H9 (cell line): ENCODE data around the gene TRIM67. TPM values are rescaled to one million over a fixed set of nuclear protein-coding genes. Genes with fewer than 3 reads are reported as not detected.

Experiments used
- DNase-seq: peaks from one replicate; pipeline ENCODE4 v3.0.0-alpha.2; 2017
- H2AFZ ChIP-seq: one replicate; pipeline ENCODE4 v1.6.1; 2013; ENCODE audit warnings: mild to moderate bottlenecking, low read length, control low read depth, moderate library complexity
- H2AK5ac ChIP-seq: 2 replicates; pipeline ENCODE4 v1.6.1; 2013; ENCODE audit warnings: low read length, control low read depth, mixed read lengths; ENCODE audit not compliant: insufficient read length
- H2BK120ac ChIP-seq: one replicate; pipeline ENCODE4 v1.6.1; 2013; ENCODE audit warnings: low read depth, mild to moderate bottlenecking, low read length, control low read depth, inconsistent platforms; ENCODE audit not compliant: poor library complexity, severe bottlenecking
- H2BK12ac ChIP-seq: 2 replicates; pipeline ENCODE4 v1.6.1; 2013; ENCODE audit warnings: low read length, control low read depth, mixed read lengths, low read depth; ENCODE audit not compliant: insufficient read length
- H2BK15ac ChIP-seq: 2 replicates; pipeline ENCODE4 v1.6.1; 2013; ENCODE audit warnings: low read depth, low read length, control low read depth
- H2BK20ac ChIP-seq: one replicate; pipeline ENCODE4 v1.6.1; 2013; ENCODE audit warnings: low read depth, mild to moderate bottlenecking, low read length, control low read depth, inconsistent platforms; ENCODE audit not compliant: poor library complexity, severe bottlenecking
- H2BK5ac ChIP-seq: 2 replicates; pipeline ENCODE4 v1.6.1; 2013; ENCODE audit warnings: low read length, control low read depth, mixed read lengths; ENCODE audit not compliant: insufficient read length
- H3K14ac ChIP-seq: 2 replicates; pipeline ENCODE4 v1.6.1; 2013; ENCODE audit warnings: low read length, control low read depth; ENCODE audit not compliant: insufficient read depth
- H3K18ac ChIP-seq: 2 replicates; pipeline ENCODE4 v1.6.1; 2013; ENCODE audit warnings: low read depth, mild to moderate bottlenecking, mixed read lengths, low read length, control low read depth; ENCODE audit not compliant: insufficient read length
- H3K23ac ChIP-seq: 2 replicates; pipeline ENCODE4 v1.6.1; 2013; ENCODE audit warnings: low read length, control low read depth, mixed read lengths, low read depth; ENCODE audit not compliant: insufficient read length
- H3K23me2 ChIP-seq: 2 replicates; pipeline ENCODE4 v1.6.1; 2013; ENCODE audit warnings: low read depth, mild to moderate bottlenecking, mixed read lengths, low read length, control low read depth; ENCODE audit not compliant: insufficient read length, poor library complexity, severe bottlenecking
- H3K27ac ChIP-seq: 2 replicates; pipeline ENCODE4 v1.5.1; 2013; ENCODE audit warnings: low read length, control low read depth, mixed read lengths, low read depth; ENCODE audit not compliant: insufficient read length
- H3K27me3 ChIP-seq: 2 replicates; pipeline ENCODE4 v1.6.1; 2013; ENCODE audit warnings: low read length, control low read depth, inconsistent platforms; ENCODE audit not compliant: insufficient read depth
- H3K4ac ChIP-seq: 2 replicates; pipeline ENCODE4 v1.6.1; 2013; ENCODE audit warnings: low read depth, mild to moderate bottlenecking, control low read depth, inconsistent platforms, low read length, moderate library complexity
- H3K4me1 ChIP-seq: 2 replicates; pipeline ENCODE4 v1.6.1; 2013; ENCODE audit warnings: low read length, control low read depth, inconsistent platforms; ENCODE audit not compliant: insufficient read depth
- H3K4me2 ChIP-seq: 2 replicates; pipeline ENCODE4 v1.6.1; 2013; ENCODE audit warnings: low read length, control low read depth, mixed read lengths; ENCODE audit not compliant: insufficient read length, insufficient read depth
- H3K56ac ChIP-seq: 2 replicates; pipeline ENCODE4 v1.6.1; 2013; ENCODE audit warnings: low read depth, mild to moderate bottlenecking, mixed read lengths, low read length, control low read depth; ENCODE audit not compliant: insufficient read length
- H3K79me1 ChIP-seq: 2 replicates; pipeline ENCODE4 v1.6.1; 2013; ENCODE audit warnings: low read depth, mild to moderate bottlenecking, moderate library complexity, low read length, control low read depth, inconsistent platforms; ENCODE audit not compliant: insufficient read depth, poor library complexity, severe bottlenecking
- H3K79me2 ChIP-seq: 2 replicates; pipeline ENCODE4 v1.6.1; 2013; ENCODE audit warnings: low read length, control low read depth, inconsistent platforms; ENCODE audit not compliant: insufficient read depth
- H3K9ac ChIP-seq: 2 replicates; pipeline ENCODE4 v1.6.1; 2013; ENCODE audit warnings: low read length, control low read depth, mixed read lengths; ENCODE audit not compliant: insufficient read length; ENCODE audit errors: extremely low read depth
- H3K9me3 ChIP-seq: one replicate; pipeline ENCODE4 v1.6.1; 2013; ENCODE audit warnings: low read depth, low read length, inconsistent platforms; ENCODE audit not compliant: control insufficient read depth
- H3T11ph ChIP-seq: one replicate; pipeline ENCODE4 v1.6.1; 2013; ENCODE audit warnings: mild to moderate bottlenecking, low read length, control low read depth, inconsistent platforms
- H4K20me1 ChIP-seq: one replicate; pipeline ENCODE4 v1.6.1; 2013; ENCODE audit not compliant: control insufficient read depth, insufficient read length, insufficient read depth
- H4K5ac ChIP-seq: 2 replicates; pipeline ENCODE4 v1.6.1; 2013; ENCODE audit warnings: low read depth, mild to moderate bottlenecking, mixed read lengths, low read length, control low read depth; ENCODE audit not compliant: insufficient read length
- H4K8ac ChIP-seq: replicated peaks from 2 replicates; pipeline ENCODE4 v1.6.1; 2013; ENCODE audit warnings: low read length, control low read depth, mixed read lengths, low read depth; ENCODE audit not compliant: insufficient read length
- H4K91ac ChIP-seq: 2 replicates; pipeline ENCODE4 v1.6.1; 2013; ENCODE audit warnings: low read depth, mild to moderate bottlenecking, moderate library complexity, mixed read lengths, low read length, control low read depth; ENCODE audit not compliant: insufficient read length
- H3K27ac Mint-ChIP-seq, 3 experiments: 2 replicates in 2 of 3; 3 replicates in 1 of 3; pipeline ENCODE4 v1.8.0; 2020 to 2021; ENCODE audit warnings: mixed read lengths in 3 of 3, mild to moderate bottlenecking in 1 of 3, moderate library complexity in 1 of 3
- H3K27me3 Mint-ChIP-seq: 2 replicates; pipeline ENCODE4 v1.8.0; 2021; ENCODE audit warnings: low read depth, mild to moderate bottlenecking, moderate library complexity, mixed read lengths
- H3K36me3 Mint-ChIP-seq, 3 experiments: 2 replicates in 2 of 3; 3 replicates in 1 of 3; pipeline ENCODE4 v1.8.0; 2020 to 2021; ENCODE audit warnings: low read depth in 3 of 3, mixed read lengths in 3 of 3; ENCODE audit not compliant: insufficient read depth in 1 of 3
- H3K4me1 Mint-ChIP-seq, 2 experiments: 2 replicates each; pipeline ENCODE4 v1.8.0; 2020; ENCODE audit warnings: mixed read lengths in 2 of 2
- H3K4me3 Mint-ChIP-seq, 2 experiments: 2 replicates in 1 of 2; 3 replicates in 1 of 2; pipeline ENCODE4 v1.8.0; 2020 to 2021; ENCODE audit warnings: mild to moderate bottlenecking in 2 of 2, mixed read lengths in 2 of 2, moderate library complexity in 1 of 2
- H3K9me3 Mint-ChIP-seq, 2 experiments: 2 replicates in 1 of 2; 3 replicates in 1 of 2; pipeline ENCODE4 v1.8.0; 2020; ENCODE audit warnings: mild to moderate bottlenecking in 2 of 2, mixed read lengths in 2 of 2, moderate library complexity in 1 of 2
- CTCF ChIP-seq: fragments of 200-600 bp; sonication (generic); conservative IDR thresholded peaks from 3 replicates; pipeline ENCODE4 v1.8.0; 2021; ENCODE audit warnings: antibody characterized with exemption, mild to moderate bottlenecking
- WGBS: extraction: QIAGEN DNeasy Blood & Tissue Kit; methylation state at CpG from one replicate; pipeline ENCODE4 v1.1.7; 2013; ENCODE audit warnings: missing lambda C conversion rate, low lambda C conversion rate, mixed read lengths; ENCODE audit not compliant: insufficient read length; ENCODE audit errors: extremely low coverage; 5-methylcytosine and 5-hydroxymethylcytosine counted together
- total RNA-seq: library from RNA; stranded (reverse); gene quantifications from 2 replicates; pipeline ENCODE4 v1.2.1, GENCODE V29; 2021

Gene TRIM67
- total RNA-seq, 1 experiment from 2014 or later: not detected

DNA sequence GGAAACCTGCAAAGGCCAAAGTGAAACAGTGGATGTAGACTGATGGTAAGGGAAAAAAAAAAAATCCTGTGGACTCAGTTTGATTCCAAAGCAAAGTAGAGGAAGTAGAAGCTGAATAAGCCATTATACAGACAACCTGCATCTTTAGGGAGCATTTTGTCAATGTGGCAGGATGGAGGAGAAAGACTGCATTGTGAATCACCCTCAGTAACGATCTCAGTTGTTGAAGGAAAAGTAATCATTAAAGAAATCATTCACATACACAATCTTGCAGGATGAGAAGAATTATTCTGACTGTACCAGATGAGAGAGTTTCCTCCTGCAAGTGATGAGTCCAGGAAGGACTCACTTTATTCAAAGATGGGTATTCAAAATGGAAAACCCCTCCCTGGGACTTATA, 45.1 kb upstream of the TRIM67 start:
- Histone ChIP-seq H2AK5ac (no peak overlapping the region), H3K23me2 (no peaks in the 10 kb centered on the region), H3K4me2 (no peak overlapping the region), H3T11ph (no peak overlapping the region), H3K9me3 (no peaks in the 10 kb centered on the region), H3K79me1 (no peaks in the 10 kb centered on the region), H2BK20ac (no peak overlapping the region), H2BK120ac (no peak overlapping the region), H3K56ac (no peak overlapping the region), H3K4me1 (no peaks in the 10 kb centered on the region; the same call in 1 of the 2 replicates), H3K9ac (no peak overlapping the region), H2BK12ac (no peak overlapping the region), H2AFZ (no peak overlapping the region), H4K91ac (no peak overlapping the region), H3K27me3 (no peaks in the 10 kb centered on the region), H3K27ac (no peak overlapping the region), H3K18ac (no peak overlapping the region), H2BK15ac (no peak overlapping the region), H4K5ac (no peak overlapping the region), H3K79me2 (no peaks in the 10 kb centered on the region), H3K4ac (no peak overlapping the region), H4K20me1 (no peaks in the 10 kb centered on the region), H2BK5ac (no peak overlapping the region), H4K8ac (no peak overlapping the region), H3K14ac (no peak overlapping the region), H3K23ac (no peak overlapping the region)
- Mint-ChIP-seq H3K36me3 (no peaks in the 10 kb centered on the region), H3K27ac (no peak overlapping the region), H3K4me1 (peaks cover 6 to 7% of the 10 kb centered on the region in 2 experiments), H3K9me3 (peaks cover 0 to 5% of the 10 kb centered on the region in 2 experiments; a peak in 2 of 5 replicates), H3K27me3 (peaks cover 78% of the 10 kb centered on the region), H3K4me3 (no peak overlapping the region)
- WGBS: no CpG with 5 or more reads among the region's 1 CpG
- no peak for DNase-seq
- TF ChIP-seq CTCF: no peak
